Skeletal muscle tissue (tissue), 4 donors: ENCODE data around the gene ZBTB2. TPM values are rescaled to one million over a fixed set of nuclear protein-coding genes. Genes with fewer than 3 reads are reported as not detected.

ENCODE experiments used
- H3K27ac ChIP-seq: one replicate; pipeline ENCODE4 v1.7.0; 2013; ENCODE audit warnings: mild to moderate bottlenecking, low read depth, low read length, inconsistent platforms
- H3K27me3 ChIP-seq, 3 donors: one replicate each; pipeline ENCODE4 v1.7.0; 2013; ENCODE audit warnings: low read length in 3 of 3; ENCODE audit not compliant: control insufficient read depth in 3 of 3, insufficient read depth in 3 of 3
- H3K36me3 ChIP-seq, 3 donors: one replicate each; pipeline ENCODE4 v1.7.0; 2013; ENCODE audit warnings: low read length in 3 of 3; ENCODE audit not compliant: control insufficient read depth in 3 of 3, insufficient read depth in 3 of 3
- H3K4me1 ChIP-seq, 3 donors: one replicate each; pipeline ENCODE4 v1.7.0; 2013; ENCODE audit warnings: low read length in 3 of 3, mild to moderate bottlenecking in 3 of 3; ENCODE audit not compliant: control insufficient read depth in 3 of 3, insufficient read depth in 3 of 3
- H3K4me3 ChIP-seq, 3 donors: one replicate each; pipeline ENCODE4 v1.7.0; 2013; ENCODE audit warnings: low read length in 3 of 3
- H3K9ac ChIP-seq, 3 donors: one replicate each; pipeline ENCODE4 v1.7.0; 2013; ENCODE audit warnings: low read length in 3 of 3, mild to moderate bottlenecking in 3 of 3, moderate library complexity in 2 of 3, low read depth in 1 of 3
- H3K9me3 ChIP-seq, 3 donors: one replicate each; pipeline ENCODE4 v1.7.0; 2013; ENCODE audit warnings: low read length in 3 of 3; ENCODE audit not compliant: control insufficient read depth in 3 of 3
- total RNA-seq: library from RNA; depleted of rRNA; stranded (reverse); fragments of >200 nt; gene quantifications from one replicate; pipeline ENCODE4 v1.2.3, GENCODE V29; 2014
- donor health status: Osteomylitis.

ZBTB2 gene
- total RNA-seq, 1 donor from 2014 or later: 5.7 TPM

GRCh38 chr6:151408858-151409257 lies 17.5 kb upstream of the ZBTB2 start:
- Histone ChIP-seq H3K9ac (no peak overlapping the region), H3K4me3 (no peak overlapping the region), H3K36me3 (peaks cover 2 to 20% (median 20%) of the 10 kb centered on the region in 3 donors), H3K27ac (no peak overlapping the region), H3K27me3 (no peaks in the 10 kb centered on the region), H3K4me1 (peaks cover 0 to 6% (median 2%) of the 10 kb centered on the region in 3 donors), H3K9me3 (no peaks in the 10 kb centered on the region)

- Histone ChIP-seq H3K27me3 (no peaks in the 10 kb centered on the region), H3K36me3 (peaks cover 0 to 9% (median 3%) of the 10 kb centered on the region in 3 donors), H3K9me3 (no peaks in the 10 kb centered on the region), H3K4me3 (no peak overlapping the region), H3K4me1 (peaks cover 0 to 6% (median 2%) of the 10 kb centered on the region in 3 donors), H3K27ac (no peak overlapping the region), H3K9ac (no peak overlapping the region)
Measured at GRCh38 chr6:151403919-151404308, 12.6 kb upstream of the ZBTB2 start.

- Histone ChIP-seq H3K9me3 (no peaks in the 10 kb centered on the region), H3K36me3 (peaks cover 0 to 9% (median 3%) of the 10 kb centered on the region in 3 donors), H3K27ac (no peak overlapping the region), H3K4me3 (no peak overlapping the region), H3K4me1 (peaks cover 0 to 10% (median 2%) of the 10 kb centered on the region in 3 donors), H3K27me3 (no peaks in the 10 kb centered on the region), H3K9ac (no peak overlapping the region)
Measured at GRCh38 chr6:151402228-151402627, 10.9 kb upstream of the ZBTB2 start.

GRCh38 chr6:151400473-151400872 lies 9.1 kb upstream of the ZBTB2 start:
- peaks cover 0 to 9% (median 3%) of the 10 kb centered on the region in 3 donors for H3K36me3 ChIP-seq
- H3K27me3 ChIP-seq: no peaks in the 10 kb centered on the region
- H3K9me3 ChIP-seq: no peaks in the 10 kb centered on the region
- peaks cover 0 to 6% (median 4%) of the 10 kb centered on the region in 3 donors for H3K4me1 ChIP-seq
- H3K4me3 ChIP-seq: no peak overlapping the region
- no peak overlapping the region for H3K9ac ChIP-seq
- H3K27ac ChIP-seq: no peak overlapping the region

- peaks cover 0 to 9% (median 4%) of the 10 kb centered on the region in 3 donors for H3K4me1 ChIP-seq
- H3K27me3 ChIP-seq: no peaks in the 10 kb centered on the region
- no peaks in the 10 kb centered on the region for H3K9me3 ChIP-seq
- peaks cover 0 to 6% (median 3%) of the 10 kb centered on the region in 3 donors for H3K36me3 ChIP-seq
- no peak overlapping the region for H3K27ac ChIP-seq
- no peak overlapping the region for H3K9ac ChIP-seq
- no peak overlapping the region for H3K4me3 ChIP-seq
Measured at GRCh38 chr6:151399679-151400078, 8.3 kb upstream of the ZBTB2 start.

- Histone ChIP-seq H3K4me1 (peaks cover 29 to 37% (median 30%) of the 10 kb centered on the region in 3 donors), H3K9ac (peak overlapping the region in 1 of 3 donors; percentile 4)
Measured at GRCh38 chr6:151393410-151393809, 2.1 kb upstream of the ZBTB2 start.

GRCh38 chr6:151392427-151392826 lies 1.1 kb upstream of the ZBTB2 start:
- Histone ChIP-seq H3K4me3 (peak overlapping the region; percentile 82 to 92 (median 88)), H3K4me1 (peaks cover 29 to 37% (median 30%) of the 10 kb centered on the region in 3 donors), H3K36me3 (no peaks in the 10 kb centered on the region), H3K27me3 (no peaks in the 10 kb centered on the region), H3K9ac (peak overlapping the region; percentile 74 to 87 (median 80)), H3K27ac (peak overlapping the region; percentile 18), H3K9me3 (no peaks in the 10 kb centered on the region)

More at GRCh38 chr6:151393410-151393809, 2.1 kb upstream of the ZBTB2 start:
- H3K9me3 ChIP-seq: no peaks in the 10 kb centered on the region
- no peaks in the 10 kb centered on the region for H3K27me3 ChIP-seq
- no peak overlapping the region for H3K27ac ChIP-seq
- H3K36me3 ChIP-seq: no peaks in the 10 kb centered on the region
- peak overlapping the region in 1 of 3 donors; percentile 7 for H3K4me3 ChIP-seq

GRCh38 chr6:151390851-151391470 lies 398 bp downstream of the ZBTB2 start:
- Histone ChIP-seq H3K4me1 (peaks cover 29 to 32% (median 30%) of the 10 kb centered on the region in 3 donors), H3K27me3 (no peaks in the 10 kb centered on the region), H3K27ac (peak overlapping the region; percentile 97), H3K9me3 (no peaks in the 10 kb centered on the region), H3K36me3 (no peaks in the 10 kb centered on the region), H3K9ac (peak overlapping the region; percentile 77 to 94 (median 90)), H3K4me3 (peak overlapping the region; percentile 66 to 86 (median 82))

GRCh38 chr6:151390276-151390850 lies 996 bp downstream of the ZBTB2 start:
- Histone ChIP-seq H3K9me3 (no peaks in the 10 kb centered on the region), H3K27me3 (no peaks in the 10 kb centered on the region), H3K4me1 (peaks cover 29 to 30% (median 30%) of the 10 kb centered on the region in 3 donors), H3K4me3 (peak overlapping the region; percentile 54 to 86 (median 82)), H3K27ac (peak overlapping the region; percentile 97), H3K9ac (peak overlapping the region; percentile 76 to 94 (median 90)), H3K36me3 (no peaks in the 10 kb centered on the region)

GRCh38 chr6:151389618-151390275 lies 1.6 kb downstream of the ZBTB2 start:
- H3K27me3 ChIP-seq: no peaks in the 10 kb centered on the region

More at GRCh38 chr6:151389618-151390275, 1.6 kb downstream of the ZBTB2 start:
- Histone ChIP-seq H3K9ac (peak overlapping the region; percentile 70 to 94 (median 94)), H3K4me1 (peaks cover 28 to 30% (median 29%) of the 10 kb centered on the region in 3 donors), H3K27ac (peak overlapping the region; percentile 97), H3K4me3 (peak overlapping the region; percentile 82 to 89 (median 86)), H3K36me3 (no peaks in the 10 kb centered on the region), H3K9me3 (no peaks in the 10 kb centered on the region)
